ENCODE results near the gene SPP2.

- TF ChIP-seq CTCF (IDR thresholded peaks at IDR 0.05) (no peak), EP300 (IDR thresholded peaks at IDR 0.05) (no peak), POLR2A (IDR thresholded peaks at IDR 0.05) (no peak)
Observed at GRCh38 chr2:234022424-234022823, 28.1 kb upstream of the SPP2 start.

Measured in suprapubic skin (tissue), 3 donors.